ENCODE measurements around the gene HOMER2. TPM values are rescaled to one million over a fixed set of nuclear protein-coding genes. Genes with fewer than 3 reads are reported as not detected.

Gene HOMER2
- total and polyA plus RNA-seq, 2 experiments from 2014 or later, result 5.9 to 14.5 TPM

DNA sequence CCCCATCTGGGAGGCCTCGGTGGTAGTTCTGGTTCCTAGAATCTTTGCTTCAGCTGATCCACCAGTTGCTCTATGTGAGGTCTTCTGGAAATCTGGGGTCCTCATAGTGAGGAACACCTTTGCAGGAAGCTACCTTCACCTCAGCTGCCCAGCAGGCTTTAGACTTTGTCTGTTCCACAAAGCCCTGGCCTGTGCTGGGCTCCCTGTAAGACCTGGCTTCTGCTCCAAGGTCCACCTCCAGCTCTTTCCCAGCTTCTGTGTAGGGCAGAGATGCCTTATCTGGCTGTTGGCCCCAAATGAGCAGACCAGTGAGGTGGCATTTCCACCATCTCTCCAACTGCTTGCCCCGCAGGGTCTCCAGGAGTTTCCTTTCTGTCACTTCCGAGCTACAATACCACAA is 8.2 kb upstream of the HOMER2 start:
- H3K4me3 ChIP-seq, result no peak overlapping the region
- no peaks in the 10 kb centered on the region for H3K27me3 ChIP-seq
- no peaks in the 10 kb centered on the region for H3K4me1 ChIP-seq (ENCODE audit: insufficient read depth)
- no peaks in the 10 kb centered on the region for H3K9me2 ChIP-seq (replicated peaks; ENCODE audit: insufficient read depth)
- H3K4me2 ChIP-seq, result no peak overlapping the region
- no peak overlapping the region for H3K27ac ChIP-seq
- H3K36me3 ChIP-seq (replicated peaks; ENCODE audit: insufficient read depth, low read depth), result no peaks in the 10 kb centered on the region
- no peaks in the 10 kb centered on the region for H4K20me1 ChIP-seq (ENCODE audit: insufficient read depth, poor library complexity, severe bottlenecking)
- no peak overlapping the region for H2AFZ ChIP-seq
- 99% methylated on average over 3 of the region's 3 CpGs for WGBS (ENCODE audit: low lambda C conversion rate, missing lambda C conversion rate)
- TF ChIP-seq, protein P1, sequence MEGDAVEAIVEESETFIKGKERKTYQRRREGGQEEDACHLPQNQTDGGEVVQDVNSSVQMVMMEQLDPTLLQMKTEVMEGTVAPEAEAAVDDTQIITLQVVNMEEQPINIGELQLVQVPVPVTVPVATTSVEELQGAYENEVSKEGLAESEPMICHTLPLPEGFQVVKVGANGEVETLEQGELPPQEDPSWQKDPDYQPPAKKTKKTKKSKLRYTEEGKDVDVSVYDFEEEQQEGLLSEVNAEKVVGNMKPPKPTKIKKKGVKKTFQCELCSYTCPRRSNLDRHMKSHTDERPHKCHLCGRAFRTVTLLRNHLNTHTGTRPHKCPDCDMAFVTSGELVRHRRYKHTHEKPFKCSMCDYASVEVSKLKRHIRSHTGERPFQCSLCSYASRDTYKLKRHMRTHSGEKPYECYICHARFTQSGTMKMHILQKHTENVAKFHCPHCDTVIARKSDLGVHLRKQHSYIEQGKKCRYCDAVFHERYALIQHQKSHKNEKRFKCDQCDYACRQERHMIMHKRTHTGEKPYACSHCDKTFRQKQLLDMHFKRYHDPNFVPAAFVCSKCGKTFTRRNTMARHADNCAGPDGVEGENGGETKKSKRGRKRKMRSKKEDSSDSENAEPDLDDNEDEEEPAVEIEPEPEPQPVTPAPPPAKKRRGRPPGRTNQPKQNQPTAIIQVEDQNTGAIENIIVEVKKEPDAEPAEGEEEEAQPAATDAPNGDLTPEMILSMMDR (IDR thresholded peaks at IDR 0.05; ENCODE audit: poor library complexity), result no peak
- TF ChIP-seq EZH2phosphoT487 (IDR thresholded peaks at IDR 0.05; ENCODE audit: low read depth, severe bottlenecking, unreplicated experiment), result no peak
- no peak for TF ChIP-seq EZH2 (IDR thresholded peaks at IDR 0.05; ENCODE audit: borderline replicate concordance)
- H3K9me3 ChIP-seq (ENCODE audit: low read depth), result no peaks in the 10 kb centered on the region
- DNase-seq (ENCODE audit: low spot score), result no peak
- H3K79me2 ChIP-seq, result no peaks in the 10 kb centered on the region

GRCh38 chr15:82959423-82959822 is 6.9 kb upstream of the HOMER2 start:
- H3K27me3 ChIP-seq, result no peaks in the 10 kb centered on the region
- no peaks in the 10 kb centered on the region for H3K79me2 ChIP-seq
- H4K20me1 ChIP-seq (ENCODE audit: insufficient read depth, poor library complexity, severe bottlenecking), result no peaks in the 10 kb centered on the region
- TF ChIP-seq EZH2 (IDR thresholded peaks at IDR 0.05; ENCODE audit: borderline replicate concordance) (no peak), EZH2phosphoT487 (IDR thresholded peaks at IDR 0.05; ENCODE audit: low read depth, severe bottlenecking, unreplicated experiment) (no peak)
- TF ChIP-seq, protein P1 (IDR thresholded peaks at IDR 0.05; ENCODE audit: poor library complexity), result no peak
- no peak overlapping the region for H2AFZ ChIP-seq
- no peak overlapping the region for H3K4me3 ChIP-seq
- H3K36me3 ChIP-seq (replicated peaks; ENCODE audit: insufficient read depth, low read depth), result no peaks in the 10 kb centered on the region
- 99% methylated on average over 5 of the region's 5 CpGs for WGBS (ENCODE audit: low lambda C conversion rate, missing lambda C conversion rate)
- no peak overlapping the region for H3K27ac ChIP-seq
- no peaks in the 10 kb centered on the region for H3K9me3 ChIP-seq (ENCODE audit: low read depth)
- H3K4me1 ChIP-seq (ENCODE audit: insufficient read depth), result no peaks in the 10 kb centered on the region
- no peaks in the 10 kb centered on the region for H3K9me2 ChIP-seq (replicated peaks; ENCODE audit: insufficient read depth)
- H3K4me2 ChIP-seq, result no peak overlapping the region
- no peak for DNase-seq (ENCODE audit: low spot score)

GRCh38 chr15:82958638-82959037 is 6.1 kb upstream of the HOMER2 start:
- H3K27me3 ChIP-seq, result no peaks in the 10 kb centered on the region
- no peak overlapping the region for H3K4me2 ChIP-seq
- no peak overlapping the region for H2AFZ ChIP-seq
- TF ChIP-seq, protein P1 (IDR thresholded peaks at IDR 0.05; ENCODE audit: poor library complexity), result no peak
- TF ChIP-seq EZH2phosphoT487 (IDR thresholded peaks at IDR 0.05; ENCODE audit: low read depth, severe bottlenecking, unreplicated experiment) (no peak), EZH2 (IDR thresholded peaks at IDR 0.05; ENCODE audit: borderline replicate concordance) (no peak)
- no peaks in the 10 kb centered on the region for H3K9me3 ChIP-seq (ENCODE audit: low read depth)
- no peak overlapping the region for H3K4me3 ChIP-seq
- no peaks in the 10 kb centered on the region for H3K79me2 ChIP-seq
- no peaks in the 10 kb centered on the region for H3K36me3 ChIP-seq (replicated peaks; ENCODE audit: insufficient read depth, low read depth)
- H3K4me1 ChIP-seq (ENCODE audit: insufficient read depth), result no peaks in the 10 kb centered on the region
- H4K20me1 ChIP-seq (ENCODE audit: insufficient read depth, poor library complexity, severe bottlenecking), result no peaks in the 10 kb centered on the region
- no peaks in the 10 kb centered on the region for H3K9me2 ChIP-seq (replicated peaks; ENCODE audit: insufficient read depth)
- no peak for DNase-seq (ENCODE audit: low spot score)
- no peak overlapping the region for H3K27ac ChIP-seq
- WGBS (ENCODE audit: low lambda C conversion rate, missing lambda C conversion rate), result 91% methylated on average over 1 of the region's 1 CpG

All from hepatocyte (in vitro differentiated cells).